Esophagus squamous epithelium (tissue), 4 donors: ENCODE measurements around the gene OR7A17.

ENCODE experiments used
- POLR2A ChIP-seq, 4 donors: fragments of 450-650 bp; IDR thresholded peaks; one replicate each; pipeline ENCODE4 v1.6.1; 2017; ENCODE audit warnings: antibody characterized with exemption in 4 of 4, mild to moderate bottlenecking in 4 of 4, moderate library complexity in 3 of 4
- TF ChIP-seq, protein P1 (sequence below), 6 experiments: fragments of 450-650 bp in 4 of 6; fragments of 200-600 bp in 2 of 6; sonication (generic) in 2 of 6; IDR thresholded peaks; one replicate each; pipeline ENCODE4 v1.5.1; 2016 to 2019; ENCODE audit warnings: antibody characterized with exemption in 6 of 6, mild to moderate bottlenecking in 4 of 6, moderate library complexity in 4 of 6

- no peak for TF ChIP-seq POLR2A (IDR thresholded peaks at IDR 0.05)
- TF ChIP-seq, protein P1, sequence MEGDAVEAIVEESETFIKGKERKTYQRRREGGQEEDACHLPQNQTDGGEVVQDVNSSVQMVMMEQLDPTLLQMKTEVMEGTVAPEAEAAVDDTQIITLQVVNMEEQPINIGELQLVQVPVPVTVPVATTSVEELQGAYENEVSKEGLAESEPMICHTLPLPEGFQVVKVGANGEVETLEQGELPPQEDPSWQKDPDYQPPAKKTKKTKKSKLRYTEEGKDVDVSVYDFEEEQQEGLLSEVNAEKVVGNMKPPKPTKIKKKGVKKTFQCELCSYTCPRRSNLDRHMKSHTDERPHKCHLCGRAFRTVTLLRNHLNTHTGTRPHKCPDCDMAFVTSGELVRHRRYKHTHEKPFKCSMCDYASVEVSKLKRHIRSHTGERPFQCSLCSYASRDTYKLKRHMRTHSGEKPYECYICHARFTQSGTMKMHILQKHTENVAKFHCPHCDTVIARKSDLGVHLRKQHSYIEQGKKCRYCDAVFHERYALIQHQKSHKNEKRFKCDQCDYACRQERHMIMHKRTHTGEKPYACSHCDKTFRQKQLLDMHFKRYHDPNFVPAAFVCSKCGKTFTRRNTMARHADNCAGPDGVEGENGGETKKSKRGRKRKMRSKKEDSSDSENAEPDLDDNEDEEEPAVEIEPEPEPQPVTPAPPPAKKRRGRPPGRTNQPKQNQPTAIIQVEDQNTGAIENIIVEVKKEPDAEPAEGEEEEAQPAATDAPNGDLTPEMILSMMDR (IDR thresholded peaks at IDR 0.05), result no peak
Observed at GRCh38 chr19:14843578-14843977, 42.4 kb downstream of the OR7A17 start.
